PFSK-1 (cell line): ENCODE results near the gene ERBIN.

Experiments
- FOXP2 ChIP-seq: optimal IDR thresholded peaks from 2 replicates; pipeline ENCODE3; 2011; ENCODE audit warnings: borderline replicate concordance, control low read depth, inconsistent platforms; ENCODE audit not compliant: insufficient read depth; ENCODE audit errors: extremely low read length, extremely low read depth
- POLR2AphosphoS5 ChIP-seq: IDR thresholded peaks from 2 replicates; pipeline ENCODE4 v1.6.1; 2012; ENCODE audit warnings: low read depth, mild to moderate bottlenecking, control low read depth, low read length, moderate library complexity
- SIN3A ChIP-seq: IDR thresholded peaks from 2 replicates; pipeline ENCODE4 v1.6.1; 2012; ENCODE audit warnings: mild to moderate bottlenecking, low read length, moderate library complexity, borderline replicate concordance; ENCODE audit not compliant: insufficient read depth
- TAF1 ChIP-seq: IDR thresholded peaks from 2 replicates; pipeline ENCODE4 v1.6.1; 2012; ENCODE audit warnings: low read length, control low read depth, borderline replicate concordance; ENCODE audit not compliant: insufficient read depth
- TF ChIP-seq, protein P1 (sequence below), 2 experiments: IDR thresholded peaks; 2 replicates each; pipeline versions ENCODE4 v1.6.1 to v1.8.0; 2011 to 2012; ENCODE audit warnings: low read depth in 2 of 2, low read length in 2 of 2, control low read depth in 1 of 2, inconsistent platforms in 1 of 2, mild to moderate bottlenecking in 1 of 2, moderate library complexity in 1 of 2; ENCODE audit not compliant: insufficient read depth in 1 of 2

ERBIN gene

DNA sequence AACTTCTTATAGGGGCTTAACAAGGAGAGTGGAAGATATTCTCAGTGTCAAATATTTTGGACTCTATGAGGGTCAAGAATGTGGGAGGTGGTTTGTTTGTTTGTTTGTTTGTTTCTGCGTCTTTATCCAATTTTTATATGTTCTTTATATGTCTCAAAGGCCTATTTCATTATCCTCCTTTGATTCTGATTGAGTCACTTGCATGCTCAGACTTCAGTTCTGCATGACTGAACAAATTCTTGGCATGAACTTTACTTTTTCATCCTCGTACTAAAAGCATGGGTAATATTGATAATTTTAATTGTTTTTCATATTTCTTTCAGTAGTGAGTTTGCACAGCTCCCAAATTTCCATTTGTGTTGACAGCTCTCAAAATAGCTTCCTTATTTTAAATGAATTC lies 19.2 kb upstream of the ERBIN start:
- TF ChIP-seq SIN3A (no peak), TAF1 (no peak), FOXP2 (no peak), POLR2AphosphoS5 (no peak)
- TF ChIP-seq, protein P1, sequence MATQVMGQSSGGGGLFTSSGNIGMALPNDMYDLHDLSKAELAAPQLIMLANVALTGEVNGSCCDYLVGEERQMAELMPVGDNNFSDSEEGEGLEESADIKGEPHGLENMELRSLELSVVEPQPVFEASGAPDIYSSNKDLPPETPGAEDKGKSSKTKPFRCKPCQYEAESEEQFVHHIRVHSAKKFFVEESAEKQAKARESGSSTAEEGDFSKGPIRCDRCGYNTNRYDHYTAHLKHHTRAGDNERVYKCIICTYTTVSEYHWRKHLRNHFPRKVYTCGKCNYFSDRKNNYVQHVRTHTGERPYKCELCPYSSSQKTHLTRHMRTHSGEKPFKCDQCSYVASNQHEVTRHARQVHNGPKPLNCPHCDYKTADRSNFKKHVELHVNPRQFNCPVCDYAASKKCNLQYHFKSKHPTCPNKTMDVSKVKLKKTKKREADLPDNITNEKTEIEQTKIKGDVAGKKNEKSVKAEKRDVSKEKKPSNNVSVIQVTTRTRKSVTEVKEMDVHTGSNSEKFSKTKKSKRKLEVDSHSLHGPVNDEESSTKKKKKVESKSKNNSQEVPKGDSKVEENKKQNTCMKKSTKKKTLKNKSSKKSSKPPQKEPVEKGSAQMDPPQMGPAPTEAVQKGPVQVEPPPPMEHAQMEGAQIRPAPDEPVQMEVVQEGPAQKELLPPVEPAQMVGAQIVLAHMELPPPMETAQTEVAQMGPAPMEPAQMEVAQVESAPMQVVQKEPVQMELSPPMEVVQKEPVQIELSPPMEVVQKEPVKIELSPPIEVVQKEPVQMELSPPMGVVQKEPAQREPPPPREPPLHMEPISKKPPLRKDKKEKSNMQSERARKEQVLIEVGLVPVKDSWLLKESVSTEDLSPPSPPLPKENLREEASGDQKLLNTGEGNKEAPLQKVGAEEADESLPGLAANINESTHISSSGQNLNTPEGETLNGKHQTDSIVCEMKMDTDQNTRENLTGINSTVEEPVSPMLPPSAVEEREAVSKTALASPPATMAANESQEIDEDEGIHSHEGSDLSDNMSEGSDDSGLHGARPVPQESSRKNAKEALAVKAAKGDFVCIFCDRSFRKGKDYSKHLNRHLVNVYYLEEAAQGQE (IDR thresholded peaks at IDR 0.05; ENCODE audit: insufficient read depth in 1 of 2, low read depth in 2 of 2, low read length in 2 of 2): no peak

DNA sequence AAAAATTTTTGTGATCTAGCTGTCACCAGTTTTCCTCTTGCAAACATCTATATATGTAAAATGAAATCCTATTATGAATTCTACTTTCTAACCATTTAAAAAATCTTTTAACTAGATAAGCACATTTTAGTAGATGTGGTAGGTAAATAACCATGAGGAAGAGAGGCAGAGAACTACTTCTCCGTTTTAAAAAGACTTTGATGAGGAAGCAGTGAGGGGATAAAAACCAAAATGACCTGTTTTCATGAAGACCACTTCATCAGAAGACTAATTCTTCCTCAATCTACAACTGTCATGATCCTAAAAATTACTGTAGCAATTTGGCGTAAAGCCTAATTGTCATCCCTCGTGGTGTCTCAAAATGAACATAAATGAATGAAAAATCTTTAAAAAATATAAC lies 15.7 kb upstream of the ERBIN start:
- TF ChIP-seq TAF1 (no peak), FOXP2 (no peak), POLR2AphosphoS5 (no peak), SIN3A (no peak)
- TF ChIP-seq, protein P1 (IDR thresholded peaks at IDR 0.05; ENCODE audit: insufficient read depth in 1 of 2, low read depth in 2 of 2, low read length in 2 of 2): no peak

DNA sequence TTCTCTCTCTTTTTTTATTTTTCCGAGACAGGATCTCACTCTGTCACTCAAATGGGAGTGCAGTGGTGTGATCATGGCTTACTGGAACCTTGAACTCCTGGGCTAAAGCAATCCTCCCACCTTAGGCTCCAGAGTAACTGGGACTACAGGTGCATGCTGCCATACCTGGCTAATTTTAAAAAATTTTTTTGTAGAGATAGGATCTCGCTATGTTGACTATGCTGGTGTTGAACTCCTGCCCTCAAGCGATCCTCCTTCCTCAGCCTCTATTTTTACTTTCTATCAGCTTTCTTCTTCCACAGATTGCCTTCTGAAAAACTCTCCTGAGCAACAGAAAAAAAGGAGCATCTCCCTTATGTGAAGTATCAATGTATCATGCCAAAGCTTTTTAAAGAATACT lies 14.1 kb upstream of the ERBIN start:
- TF ChIP-seq POLR2AphosphoS5 (no peak), SIN3A (no peak), FOXP2 (no peak), TAF1 (no peak)
- TF ChIP-seq, protein P1 (IDR thresholded peaks at IDR 0.05; ENCODE audit: insufficient read depth in 1 of 2, low read depth in 2 of 2, low read length in 2 of 2): no peak

DNA sequence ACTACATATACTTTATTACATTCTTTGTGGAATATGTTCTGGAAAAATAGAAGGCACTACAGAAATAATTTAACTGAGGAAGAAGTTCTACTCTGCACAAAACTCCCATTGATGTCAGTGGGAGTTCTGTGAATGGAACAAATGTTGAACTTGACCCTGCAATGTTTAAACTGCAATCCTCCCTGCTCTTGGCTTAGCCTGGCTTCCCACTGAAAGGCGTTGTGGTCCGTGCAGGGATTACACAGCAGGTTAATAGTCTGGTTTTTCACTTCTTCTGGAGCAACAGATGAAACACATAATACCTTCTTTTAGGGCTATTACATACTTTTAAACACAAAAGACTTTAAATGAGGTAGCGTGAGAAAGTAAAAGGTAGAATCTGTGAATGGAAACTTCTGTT lies 12.9 kb upstream of the ERBIN start:
- TF ChIP-seq TAF1: no peak
- TF ChIP-seq SIN3A: no peak
- TF ChIP-seq, protein P1 (IDR thresholded peaks at IDR 0.05; ENCODE audit: insufficient read depth in 1 of 2, low read depth in 2 of 2, low read length in 2 of 2): no peak
- TF ChIP-seq FOXP2: no peak
- no peak for TF ChIP-seq POLR2AphosphoS5

DNA sequence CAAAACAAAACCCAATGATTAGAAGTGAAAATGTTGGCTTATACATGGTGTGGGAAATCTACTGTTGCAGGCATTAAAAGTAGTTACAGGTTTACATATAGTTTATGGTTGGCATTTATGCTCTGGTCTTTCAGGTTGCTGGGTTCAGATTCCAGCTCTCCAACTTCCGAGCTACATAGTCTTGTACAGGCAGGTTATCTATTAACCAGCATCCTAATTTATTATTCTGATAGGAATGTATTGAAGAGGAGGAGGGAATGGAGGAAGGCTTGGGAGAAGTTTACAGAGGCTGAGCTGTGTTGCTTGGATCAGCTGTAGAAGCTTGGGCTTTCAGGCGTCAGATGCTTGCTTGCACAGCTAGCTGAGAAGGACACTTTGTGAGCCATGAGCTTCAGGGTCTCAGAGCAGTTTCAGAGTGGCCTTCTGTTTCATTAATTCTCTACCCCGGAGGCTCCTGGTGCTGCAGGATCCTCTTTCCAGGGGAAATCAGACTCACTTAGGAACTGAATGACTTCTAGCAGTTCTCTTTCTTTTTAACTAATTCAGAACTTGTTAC lies 11.7 kb upstream of the ERBIN start:
- TF ChIP-seq, protein P1 (IDR thresholded peaks at IDR 0.05; ENCODE audit: insufficient read depth in 1 of 2, low read depth in 2 of 2, low read length in 2 of 2): no peak
- TF ChIP-seq TAF1: no peak
- no peak for TF ChIP-seq POLR2AphosphoS5
- TF ChIP-seq FOXP2: no peak
- TF ChIP-seq SIN3A: no peak
